OCI-LY1 (cell line): ENCODE data around the gene KIF25.

Experiments used
- EZH2 ChIP-seq: fragments of 200-600 bp; sonication (generic), shearing (Covaris generic); IDR thresholded peaks from 2 replicates; pipeline ENCODE4 v1.8.0; 2017; ENCODE audit warnings: borderline replicate concordance, mixed run types, mild to moderate bottlenecking, antibody characterized with exemption, low read length, moderate library complexity, mixed read lengths
- TF ChIP-seq, protein P1 (sequence below): fragments of 200-600 bp; sonication (generic), shearing (Covaris generic); IDR thresholded peaks from 2 replicates; pipeline ENCODE4 v1.5.1; 2017; ENCODE audit warnings: mild to moderate bottlenecking, antibody characterized with exemption, low read length, moderate library complexity, mixed read lengths

GRCh38 chr6:167979436-167980139 lies 17.9 kb upstream of the KIF25 start:
- TF ChIP-seq, protein P1, sequence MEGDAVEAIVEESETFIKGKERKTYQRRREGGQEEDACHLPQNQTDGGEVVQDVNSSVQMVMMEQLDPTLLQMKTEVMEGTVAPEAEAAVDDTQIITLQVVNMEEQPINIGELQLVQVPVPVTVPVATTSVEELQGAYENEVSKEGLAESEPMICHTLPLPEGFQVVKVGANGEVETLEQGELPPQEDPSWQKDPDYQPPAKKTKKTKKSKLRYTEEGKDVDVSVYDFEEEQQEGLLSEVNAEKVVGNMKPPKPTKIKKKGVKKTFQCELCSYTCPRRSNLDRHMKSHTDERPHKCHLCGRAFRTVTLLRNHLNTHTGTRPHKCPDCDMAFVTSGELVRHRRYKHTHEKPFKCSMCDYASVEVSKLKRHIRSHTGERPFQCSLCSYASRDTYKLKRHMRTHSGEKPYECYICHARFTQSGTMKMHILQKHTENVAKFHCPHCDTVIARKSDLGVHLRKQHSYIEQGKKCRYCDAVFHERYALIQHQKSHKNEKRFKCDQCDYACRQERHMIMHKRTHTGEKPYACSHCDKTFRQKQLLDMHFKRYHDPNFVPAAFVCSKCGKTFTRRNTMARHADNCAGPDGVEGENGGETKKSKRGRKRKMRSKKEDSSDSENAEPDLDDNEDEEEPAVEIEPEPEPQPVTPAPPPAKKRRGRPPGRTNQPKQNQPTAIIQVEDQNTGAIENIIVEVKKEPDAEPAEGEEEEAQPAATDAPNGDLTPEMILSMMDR: no peak
- TF ChIP-seq EZH2: no peak
